Keratinocyte (primary cell): Measurements from ENCODE around the gene FNDC11.

Experiments used
- CTCF ChIP-seq, 3 experiments: IDR thresholded peaks in 1 of 3; conservative IDR thresholded peaks in 1 of 3; optimal IDR thresholded peaks in 1 of 3; 2 replicates in 2 of 3; 3 replicates in 1 of 3; pipeline versions ENCODE3 to v1.5.1; 2011; ENCODE audit warnings: low read length in 3 of 3, mild to moderate bottlenecking in 3 of 3, moderate library complexity in 2 of 3, control low read depth in 1 of 3, inconsistent platforms in 1 of 3; ENCODE audit not compliant: insufficient read depth in 2 of 3; ENCODE audit errors: extremely low read depth in 1 of 3
- EZH2 ChIP-seq: IDR thresholded peaks from one replicate; pipeline ENCODE4 v1.6.1; 2012; ENCODE audit warnings: inconsistent platforms, mild to moderate bottlenecking, low read length, moderate library complexity

DNA sequence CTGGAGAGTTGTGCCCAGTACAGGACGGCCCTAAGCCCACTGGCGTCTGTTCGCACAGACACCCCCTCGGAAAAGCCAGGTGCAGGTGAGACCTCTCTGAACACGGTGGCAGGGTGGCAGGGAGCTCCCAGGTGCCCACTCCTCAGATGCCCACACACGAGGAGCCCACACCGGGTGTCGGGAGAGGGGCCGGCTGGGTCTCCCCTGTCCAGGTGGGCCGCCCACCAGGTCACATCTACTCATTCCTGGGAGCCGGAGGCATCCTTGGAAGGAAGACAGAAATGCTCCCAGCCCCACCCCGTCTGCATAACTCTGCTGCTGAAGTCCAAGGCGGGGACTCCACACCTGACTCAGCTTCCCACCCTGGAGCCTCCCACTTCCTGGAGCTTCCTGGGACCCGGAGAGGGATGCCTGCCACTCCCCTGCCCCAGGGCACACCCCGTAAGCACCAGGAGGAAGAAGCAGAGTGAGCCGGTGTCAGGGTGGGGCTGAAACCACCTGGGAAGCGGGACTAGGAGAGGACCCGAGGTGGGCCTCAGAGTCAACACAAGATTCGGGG is 8.9 kb upstream of the FNDC11 start:
- TF ChIP-seq CTCF (optimal IDR thresholded peaks at IDR 0.05 in 1 of 3, IDR thresholded peaks at IDR 0.05 in 1 of 3, conservative IDR thresholded peaks at IDR 0.05 in 1 of 3; ENCODE audit: extremely low read depth in 1 of 3, insufficient read depth in 2 of 3, low read length in 3 of 3) (no peak), EZH2 (no peak)
